Glomerular visceral epithelial cell (primary cell): ENCODE data around the gene FGR.

Experiments
- DNase-seq: peaks from one replicate; pipeline ENCODE4 v3.0.0-alpha.2; 2016; ENCODE audit errors: extremely low spot score

Gene FGR

DNA sequence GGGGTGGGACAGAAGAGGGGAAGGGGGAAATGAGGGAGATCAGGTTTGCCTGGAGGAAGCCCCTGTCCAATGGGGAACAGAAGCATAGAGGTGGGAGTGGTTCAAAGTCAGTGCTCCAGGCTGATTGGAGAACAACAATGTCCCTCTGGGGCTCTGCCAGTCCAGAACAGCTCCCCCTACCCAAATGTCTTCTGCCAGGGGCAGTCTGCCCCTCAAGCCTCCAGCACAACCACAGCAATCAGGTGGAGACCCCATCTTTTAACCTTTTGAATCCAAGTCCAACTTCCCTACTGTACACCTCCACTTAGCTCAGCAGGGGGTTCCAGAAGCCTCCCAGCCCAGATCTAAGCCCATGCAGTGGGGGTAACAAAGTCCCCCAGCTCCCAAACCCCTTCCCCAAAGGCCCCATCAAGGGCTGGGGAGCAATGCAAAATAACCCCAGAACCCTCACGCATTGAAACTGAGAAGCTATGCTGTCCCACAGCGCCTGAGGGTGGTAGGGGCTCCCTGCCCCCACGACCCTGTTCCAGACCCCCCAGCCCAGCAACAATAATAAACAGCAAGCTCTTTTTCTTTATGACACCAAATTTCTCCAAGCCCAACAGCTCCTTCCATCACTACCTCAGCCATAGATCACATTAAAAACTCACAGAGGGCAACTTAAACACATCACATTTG lies 34.3 kb downstream of the FGR start:
- DNase-seq, result no peak

DNA sequence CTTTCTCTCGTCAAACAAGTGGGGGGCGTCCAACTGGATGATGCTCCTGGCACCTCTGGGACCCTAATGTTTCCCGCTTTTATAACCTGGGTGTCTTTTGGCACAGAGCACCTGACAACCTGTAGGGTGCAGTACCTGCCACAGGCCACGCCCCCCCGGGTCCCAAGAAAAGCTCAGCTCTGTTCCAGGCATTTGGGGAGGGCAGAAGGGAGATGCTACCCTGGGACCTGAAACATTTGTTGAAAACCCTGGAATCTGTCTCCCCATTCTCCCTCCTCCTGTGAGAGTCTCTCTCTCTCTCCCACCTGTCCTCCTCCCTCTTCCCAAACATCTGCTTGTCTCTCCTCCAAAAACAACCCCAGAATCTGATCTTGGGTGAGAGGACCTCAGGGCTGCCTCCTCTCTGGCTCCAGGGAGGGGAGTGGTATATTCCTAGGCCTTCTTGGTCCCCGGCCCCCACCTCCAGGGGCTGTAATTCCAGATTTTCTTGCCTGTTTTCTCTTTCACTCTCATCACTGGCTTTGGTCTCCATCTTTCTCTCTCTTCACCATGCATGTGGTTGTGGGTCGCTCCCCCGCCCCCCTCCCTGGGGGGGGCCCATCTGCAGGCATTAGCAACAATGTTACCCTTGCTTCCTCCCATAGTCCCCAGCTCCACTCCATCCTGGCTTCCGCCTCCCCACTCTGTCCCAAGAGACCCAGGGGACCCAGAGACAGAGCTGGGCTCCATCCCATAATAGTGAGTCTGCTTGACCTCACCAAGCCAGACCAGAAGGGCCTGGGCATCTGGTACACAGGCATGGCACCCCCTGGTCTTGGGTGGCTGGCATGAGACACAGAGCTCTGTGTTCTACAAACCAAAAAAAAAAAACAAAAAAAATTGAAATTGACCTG lies 35.1 kb downstream of the FGR start:
- no peak for DNase-seq

GRCh38 chr1:27598902-27599528 lies 36.0 kb downstream of the FGR start:
- peak; percentile 77 for DNase-seq

DNA sequence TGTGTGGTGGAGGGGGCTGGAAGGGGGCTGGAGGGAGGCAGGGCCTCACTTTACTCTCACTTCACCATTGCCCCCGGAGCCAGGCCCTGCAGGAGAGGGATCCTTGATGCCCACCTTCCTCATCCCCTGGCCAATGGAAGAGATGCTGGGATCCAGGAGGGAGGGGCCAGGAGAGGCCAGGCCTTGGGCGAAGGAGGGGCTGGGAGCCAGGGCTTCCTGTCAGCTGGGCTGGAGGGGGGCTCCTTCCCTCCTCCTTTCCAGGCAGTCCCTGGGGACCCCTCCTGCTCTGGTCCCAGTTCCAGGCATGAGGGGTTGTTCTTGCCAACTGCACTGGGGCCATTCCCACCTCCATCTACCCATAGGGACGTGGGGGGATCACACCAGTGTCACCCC lies 36.7 kb downstream of the FGR start:
- no peak for DNase-seq

DNA sequence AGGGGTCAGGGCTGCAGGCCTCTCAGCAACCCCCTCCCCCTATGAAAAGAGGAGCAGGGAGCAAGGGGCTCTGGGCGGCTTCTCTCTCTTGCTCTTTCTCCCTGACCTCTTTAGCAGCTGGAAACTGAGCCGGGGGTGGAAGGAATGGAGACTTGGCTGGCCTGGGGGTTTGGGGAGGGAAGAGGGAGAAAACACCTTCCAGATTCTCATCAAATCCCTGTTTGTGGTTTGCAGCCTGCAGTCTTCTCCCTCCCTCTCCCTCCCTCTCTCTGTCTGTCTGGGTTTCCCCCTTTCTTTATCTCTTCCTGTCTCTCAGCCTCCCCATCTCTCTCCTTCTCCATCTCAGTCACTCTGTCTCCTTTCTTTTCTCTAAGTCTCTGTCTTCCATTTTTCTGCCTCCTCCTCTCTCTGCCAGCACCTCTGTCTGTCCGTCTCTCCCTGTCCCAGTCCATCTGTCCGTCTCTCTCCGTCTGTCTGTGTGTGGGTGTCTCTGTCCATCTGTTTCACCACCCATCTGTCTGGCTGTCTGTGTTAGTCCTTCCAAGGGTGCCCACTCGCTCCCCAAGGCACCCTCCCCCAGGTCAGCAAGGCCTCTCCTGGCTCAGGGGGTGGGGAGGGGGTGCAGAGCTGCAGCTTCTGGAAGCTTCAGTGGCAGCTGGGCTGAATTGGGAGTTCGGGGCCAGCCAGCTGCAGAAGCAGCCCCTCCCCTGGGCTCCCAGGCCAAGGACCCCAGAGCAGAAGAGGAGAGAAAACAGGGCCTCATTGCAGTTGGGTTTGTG lies 37.3 kb downstream of the FGR start:
- DNase-seq, result no peak

- DNase-seq, result no peak
These were observed 38.0 kb downstream of the FGR start for GRCh38 chr1:27596986-27597385.

GRCh38 chr1:27596261-27596660 lies 38.7 kb downstream of the FGR start:
- no peak for DNase-seq

GRCh38 chr1:27595597-27595996 lies 39.4 kb downstream of the FGR start:
- no peak for DNase-seq

DNA sequence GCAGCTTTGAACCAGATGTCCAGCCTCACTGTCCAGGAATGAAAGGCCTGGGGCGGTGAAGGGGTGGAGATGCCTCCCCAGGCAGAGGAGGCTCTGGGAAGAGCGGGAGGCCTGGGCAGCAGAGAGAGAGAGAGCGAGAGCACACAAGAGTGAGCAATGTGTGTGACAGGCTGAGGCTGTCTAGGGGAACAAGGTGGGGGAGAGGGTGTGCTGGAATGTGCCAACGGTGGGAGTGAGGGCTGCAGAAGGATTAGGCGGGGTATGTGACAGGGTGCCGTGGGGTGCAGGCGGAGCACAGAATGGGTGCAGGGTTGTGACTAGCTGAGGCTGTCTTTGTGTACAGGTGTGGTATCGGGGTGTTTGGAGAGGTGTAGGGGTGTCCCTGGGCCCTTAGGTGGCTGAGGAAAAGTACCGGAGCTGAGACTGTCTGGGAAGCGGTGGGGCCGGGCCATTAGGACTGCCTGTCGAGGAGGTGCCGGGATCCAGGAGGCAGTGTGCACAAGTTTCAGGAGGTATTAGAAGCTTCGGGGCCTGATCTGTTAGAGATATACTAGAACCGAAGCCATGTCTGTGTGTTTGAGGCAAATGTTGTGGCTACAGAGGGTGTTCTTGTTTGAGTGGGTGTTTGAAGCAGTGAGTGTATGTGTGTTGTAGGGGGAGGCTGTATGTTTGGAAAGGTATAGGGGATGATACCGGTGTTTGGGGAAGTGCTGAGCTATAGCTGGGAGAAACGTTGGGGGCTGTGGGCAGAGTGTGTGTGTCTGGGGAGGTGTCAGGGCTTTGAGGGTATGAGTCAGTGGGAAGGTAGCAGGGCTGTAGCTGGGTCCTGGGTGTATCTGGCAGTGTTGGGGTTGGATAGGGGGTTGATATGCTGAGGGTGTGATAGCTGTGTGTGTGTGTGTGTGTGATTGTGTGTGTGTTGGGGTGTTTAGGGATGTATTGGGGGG lies 40.1 kb downstream of the FGR start:
- DNase-seq, result peak; percentile 47

- DNase-seq, result no peak
These were observed 41.1 kb downstream of the FGR start for GRCh38 chr1:27593678-27594563.

DNA sequence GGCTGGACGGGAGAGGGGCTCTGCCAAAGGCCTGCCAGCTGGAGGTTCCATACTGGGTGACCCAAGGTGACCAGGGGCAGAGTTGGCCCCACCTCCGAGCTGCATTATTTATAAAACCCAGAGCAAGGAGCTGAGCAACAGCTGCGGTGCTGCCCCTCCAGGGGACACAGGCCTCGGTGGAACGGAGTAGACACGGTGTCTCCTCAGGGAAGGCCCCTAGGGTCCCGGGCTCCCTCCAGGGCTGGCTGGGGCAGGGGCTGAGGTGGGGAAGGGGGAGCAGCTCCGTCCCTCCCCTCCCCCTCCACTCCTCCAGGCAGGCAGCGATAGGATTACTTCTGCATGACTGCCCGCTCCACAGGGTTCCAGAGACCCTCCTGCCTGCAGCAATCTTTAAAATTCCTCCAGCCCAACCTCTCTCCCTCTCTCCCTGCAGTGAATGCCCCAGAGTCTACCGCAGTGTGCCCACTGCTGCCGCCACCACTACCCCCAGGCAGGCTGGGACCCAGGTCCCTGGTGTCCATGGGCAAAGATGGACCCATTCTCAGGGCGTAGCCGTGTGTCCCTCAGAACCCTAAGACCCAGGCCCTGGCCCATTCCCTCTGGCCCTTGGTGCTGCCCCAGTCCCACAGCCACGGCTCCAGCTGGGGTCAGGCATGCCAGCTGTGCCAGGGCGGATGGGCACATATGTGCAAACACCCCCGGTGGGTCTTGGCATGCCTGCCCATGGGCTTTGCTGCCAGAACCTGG lies 41.9 kb downstream of the FGR start:
- no peak for DNase-seq

GRCh38 chr1:27592232-27592930 lies 42.6 kb downstream of the FGR start:
- no peak for DNase-seq

GRCh38 chr1:27591622-27592021 lies 43.4 kb downstream of the FGR start:
- no peak for DNase-seq

- DNase-seq, result no peak
These were observed 44.0 kb downstream of the FGR start for GRCh38 chr1:27590917-27591508.

DNA sequence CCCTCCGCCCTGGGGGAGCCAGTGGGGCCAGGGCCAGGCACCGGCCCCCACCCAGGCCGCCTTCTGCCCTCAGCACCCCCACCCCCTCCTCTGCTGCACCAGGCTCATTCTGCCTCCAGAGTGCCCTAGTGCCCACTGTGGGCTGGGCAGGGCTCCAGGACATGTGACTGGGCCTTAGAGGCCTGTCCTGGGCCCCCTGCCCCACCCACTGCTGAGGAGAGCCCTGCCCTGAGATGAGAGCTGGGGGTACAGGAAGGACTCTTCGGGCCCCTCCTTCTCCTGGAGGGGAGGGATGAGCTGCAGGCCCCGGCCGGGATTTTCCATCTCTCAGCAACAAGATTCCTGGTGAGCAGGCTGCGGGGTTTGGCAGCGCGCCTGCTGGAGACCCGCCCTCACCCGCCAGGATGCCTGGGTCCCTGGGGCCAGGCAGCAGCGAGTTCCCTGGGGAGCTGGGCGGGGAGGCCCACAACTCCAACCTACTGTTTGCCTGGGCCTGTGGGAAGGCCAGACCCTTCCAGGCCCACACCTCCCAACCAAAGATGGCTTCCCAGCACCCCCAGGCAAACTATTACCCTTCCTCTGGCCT lies 45.1 kb downstream of the FGR start:
- DNase-seq, result peak; percentile 77

GRCh38 chr1:27589441-27589840 lies 45.5 kb downstream of the FGR start:
- DNase-seq, result no peak
